Epithelial cell of esophagus (primary cell): ENCODE results near the gene GRM5.

Experiments used
- DNase-seq: peaks from one replicate; pipeline ENCODE4 v3.0.0; 2010; ENCODE audit warnings: low read depth
- H3K4me3 ChIP-seq: 2 replicates; pipeline ENCODE4 v1.5.1; 2011; ENCODE audit warnings: mild to moderate bottlenecking, low read length, control low read depth
- TF ChIP-seq, protein P1 (sequence below): IDR thresholded peaks from 2 replicates; pipeline ENCODE4 v1.5.1; 2011; ENCODE audit warnings: low read depth, mild to moderate bottlenecking, low read length, control low read depth, inconsistent platforms; ENCODE audit not compliant: insufficient read depth; ENCODE audit errors: missing control alignments

The GRM5 gene

DNA sequence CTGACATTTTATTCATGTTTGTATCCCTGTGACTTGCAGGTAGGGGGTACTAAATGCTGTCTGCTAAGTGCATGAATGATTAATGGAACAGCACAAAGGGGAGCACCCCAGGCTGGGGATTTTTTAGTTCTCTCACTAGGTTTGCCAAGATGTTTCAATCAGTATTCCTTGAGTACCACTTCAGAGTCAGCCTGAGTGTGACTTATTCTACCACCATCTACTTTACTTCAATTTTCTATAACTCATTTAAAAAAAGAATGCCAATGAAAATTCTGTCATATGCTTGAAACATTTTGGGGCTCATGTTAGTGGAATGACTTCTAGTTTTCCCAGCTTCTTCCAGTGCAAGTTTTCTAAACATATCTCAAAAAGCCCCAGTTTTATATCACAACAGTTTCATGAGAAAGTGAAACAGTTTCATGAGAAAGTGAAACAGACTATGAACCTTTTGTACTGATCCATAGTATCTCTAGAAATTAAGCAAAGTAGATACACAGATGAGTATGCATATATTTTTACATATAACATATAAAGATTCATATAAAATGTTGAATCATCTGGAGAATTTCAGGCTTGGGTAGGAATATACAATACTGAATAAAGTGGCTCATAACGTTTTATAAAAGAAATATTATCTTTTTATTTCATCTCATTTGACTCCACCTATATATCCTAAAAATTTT is 252.4 kb downstream of the GRM5 start:
- TF ChIP-seq, protein P1, sequence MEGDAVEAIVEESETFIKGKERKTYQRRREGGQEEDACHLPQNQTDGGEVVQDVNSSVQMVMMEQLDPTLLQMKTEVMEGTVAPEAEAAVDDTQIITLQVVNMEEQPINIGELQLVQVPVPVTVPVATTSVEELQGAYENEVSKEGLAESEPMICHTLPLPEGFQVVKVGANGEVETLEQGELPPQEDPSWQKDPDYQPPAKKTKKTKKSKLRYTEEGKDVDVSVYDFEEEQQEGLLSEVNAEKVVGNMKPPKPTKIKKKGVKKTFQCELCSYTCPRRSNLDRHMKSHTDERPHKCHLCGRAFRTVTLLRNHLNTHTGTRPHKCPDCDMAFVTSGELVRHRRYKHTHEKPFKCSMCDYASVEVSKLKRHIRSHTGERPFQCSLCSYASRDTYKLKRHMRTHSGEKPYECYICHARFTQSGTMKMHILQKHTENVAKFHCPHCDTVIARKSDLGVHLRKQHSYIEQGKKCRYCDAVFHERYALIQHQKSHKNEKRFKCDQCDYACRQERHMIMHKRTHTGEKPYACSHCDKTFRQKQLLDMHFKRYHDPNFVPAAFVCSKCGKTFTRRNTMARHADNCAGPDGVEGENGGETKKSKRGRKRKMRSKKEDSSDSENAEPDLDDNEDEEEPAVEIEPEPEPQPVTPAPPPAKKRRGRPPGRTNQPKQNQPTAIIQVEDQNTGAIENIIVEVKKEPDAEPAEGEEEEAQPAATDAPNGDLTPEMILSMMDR: no peak
- DNase-seq: no peak
- no peak overlapping the region for H3K4me3 ChIP-seq

DNA sequence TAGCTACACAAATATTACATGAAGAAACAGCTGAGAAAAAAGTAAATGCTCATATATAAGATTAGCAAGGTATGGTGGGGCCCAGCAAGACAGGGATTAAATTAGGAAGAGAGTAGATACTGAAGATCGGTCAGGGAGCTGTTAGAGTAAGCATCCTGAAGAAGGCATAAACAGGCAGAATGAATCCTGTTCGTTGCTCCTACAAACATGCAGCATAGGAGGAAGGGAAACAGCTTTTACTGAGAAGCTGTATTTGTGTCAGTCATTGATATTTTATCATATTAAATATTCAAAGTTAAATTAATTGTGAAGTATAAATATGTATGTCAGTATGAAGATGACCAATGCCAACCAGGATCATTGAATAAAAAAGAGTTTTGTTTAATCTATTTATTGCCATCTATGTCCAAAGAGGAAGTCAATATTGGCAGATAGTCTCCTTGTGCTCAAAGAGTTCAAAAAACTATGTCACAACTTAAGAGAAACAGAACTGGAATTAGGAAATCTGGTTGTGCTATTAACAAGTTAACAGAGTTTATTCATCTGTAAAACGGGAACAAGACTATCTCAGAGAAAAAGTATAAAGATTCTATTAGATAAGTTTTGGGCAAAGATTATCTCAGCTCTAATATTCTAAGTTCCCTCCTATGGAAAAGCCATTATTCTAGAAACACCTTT is 255.2 kb downstream of the GRM5 start:
- DNase-seq: no peak
- TF ChIP-seq, protein P1: no peak
- no peak overlapping the region for H3K4me3 ChIP-seq

DNA sequence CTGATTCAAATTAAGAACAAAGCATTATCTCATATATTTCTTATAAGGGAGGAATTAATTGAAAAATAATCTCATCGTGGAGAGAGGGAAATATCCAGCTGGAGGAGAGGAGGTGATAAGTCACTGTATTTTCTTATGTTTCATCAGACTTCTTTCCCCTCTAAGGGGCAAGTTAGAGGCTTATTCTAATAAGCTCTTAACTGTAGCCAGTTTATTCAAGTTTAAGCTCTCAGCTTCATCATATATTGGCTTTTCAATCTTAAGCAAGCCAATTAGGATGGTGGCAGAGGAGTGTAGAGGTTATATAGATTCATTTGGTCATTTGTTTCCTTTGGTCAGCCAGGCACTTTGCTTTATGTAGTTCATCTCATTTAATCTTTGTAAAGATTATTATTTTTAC is 256.7 kb downstream of the GRM5 start:
- no peak for DNase-seq
- TF ChIP-seq, protein P1: no peak
- H3K4me3 ChIP-seq: no peak overlapping the region

DNA sequence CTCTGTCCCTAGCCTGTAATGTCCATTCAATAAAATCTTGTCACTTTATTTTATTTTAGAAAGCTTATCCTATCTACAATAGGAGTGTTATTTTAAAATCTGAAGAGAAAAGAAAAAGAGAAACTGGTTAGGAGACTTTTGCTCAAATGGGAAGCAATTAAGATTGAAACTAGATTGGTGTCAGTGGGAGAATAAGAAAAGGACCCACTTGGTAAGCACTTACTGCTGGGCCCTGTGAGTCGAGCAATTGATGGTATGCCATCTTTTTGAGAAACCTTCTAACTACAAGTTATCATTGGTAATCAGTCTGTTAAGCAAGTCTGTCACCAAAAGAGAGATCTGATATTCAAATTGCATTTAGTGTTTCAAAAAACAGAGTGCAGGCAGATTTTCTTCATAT is 258.4 kb downstream of the GRM5 start:
- H3K4me3 ChIP-seq: no peak overlapping the region
- DNase-seq: no peak
- TF ChIP-seq, protein P1: no peak

DNA sequence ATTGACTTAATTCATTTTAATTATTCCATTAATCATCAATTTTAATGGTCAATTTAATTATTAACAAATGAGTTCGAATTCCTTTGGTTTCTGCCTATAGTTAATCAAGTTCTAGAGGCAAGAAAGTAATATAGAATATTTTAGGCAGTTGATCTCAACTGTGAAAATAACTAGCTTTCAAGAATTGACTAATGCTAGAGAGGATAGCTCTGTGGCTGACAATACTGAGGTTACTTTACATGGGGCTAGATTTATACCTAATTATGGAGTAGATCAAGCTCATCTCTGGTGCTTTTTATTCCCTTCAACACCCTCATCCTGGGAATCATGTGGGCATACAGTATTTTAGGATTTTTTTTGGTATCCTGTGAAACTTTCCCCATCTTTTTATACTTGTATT is 259.4 kb downstream of the GRM5 start:
- TF ChIP-seq, protein P1: no peak
- DNase-seq: no peak
- H3K4me3 ChIP-seq: no peak overlapping the region

DNA sequence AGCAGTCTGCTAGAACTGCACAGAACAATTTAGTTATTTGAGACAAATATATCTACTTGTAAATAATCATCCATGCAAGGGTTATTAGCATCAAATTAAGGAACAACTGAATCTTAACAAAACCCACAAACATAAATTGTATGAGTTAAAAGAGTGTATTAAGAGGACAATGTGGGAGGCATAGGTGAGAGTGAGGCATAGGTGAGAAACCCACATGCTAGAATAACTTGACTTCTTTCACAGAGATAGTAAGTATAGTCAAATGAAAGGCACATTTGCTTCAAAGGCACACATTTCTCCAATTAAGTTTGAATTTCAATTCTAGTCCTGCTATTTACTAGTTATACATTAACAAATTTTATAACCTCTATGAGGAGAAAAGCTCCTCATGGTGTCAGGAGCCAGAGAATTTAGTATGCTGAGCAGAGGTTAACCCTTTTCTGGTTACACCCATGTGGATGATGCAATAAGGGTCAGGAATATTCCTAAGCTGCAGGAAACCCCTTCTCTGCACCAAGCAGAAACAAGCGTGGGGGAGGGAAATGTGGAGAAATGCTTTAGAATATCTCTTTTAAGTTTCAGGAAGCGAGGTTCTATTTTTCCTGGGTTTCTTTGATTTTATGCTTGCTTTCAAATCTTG is 264.2 kb downstream of the GRM5 start:
- TF ChIP-seq, protein P1: no peak
- DNase-seq: no peak
- no peak overlapping the region for H3K4me3 ChIP-seq
